HG03442 (cell line): Measurements from ENCODE around the gene ULK3.

Source experiments
- ATAC-seq: cut with Tn5 transposase; IDR thresholded peaks from one replicate; pipeline ENCODE4 v1.9.1; 2021; ENCODE audit warnings: mild to moderate bottlenecking, moderate library complexity; ENCODE audit not compliant: unreplicated experiment

Gene ULK3

DNA sequence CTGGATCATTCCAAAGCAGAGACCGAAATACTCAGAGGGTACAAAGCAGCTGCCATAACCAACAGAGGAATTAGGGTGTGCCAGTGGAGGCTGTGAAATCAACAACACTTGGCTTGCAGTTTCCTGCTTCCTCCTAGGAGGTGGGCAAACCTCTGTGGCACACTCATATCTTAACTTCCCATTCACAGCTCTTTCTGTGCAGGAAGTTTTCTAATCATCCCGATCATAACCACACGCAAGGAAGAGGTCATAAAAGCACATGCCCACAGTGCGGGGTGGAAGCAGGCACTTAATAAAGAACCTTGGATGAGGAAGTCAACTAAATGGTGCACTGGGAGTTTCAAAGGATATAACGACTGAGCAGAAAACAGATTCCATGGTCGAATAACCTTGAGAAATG lies 25.1 kb upstream of the ULK3 start:
- ATAC-seq, result no peak

- ATAC-seq, result no peak
Observed at GRCh38 chr15:74867466-74868038, 24.6 kb upstream of the ULK3 start.

- no peak for ATAC-seq
Observed at GRCh38 chr15:74866090-74866489, 23.1 kb upstream of the ULK3 start.

DNA sequence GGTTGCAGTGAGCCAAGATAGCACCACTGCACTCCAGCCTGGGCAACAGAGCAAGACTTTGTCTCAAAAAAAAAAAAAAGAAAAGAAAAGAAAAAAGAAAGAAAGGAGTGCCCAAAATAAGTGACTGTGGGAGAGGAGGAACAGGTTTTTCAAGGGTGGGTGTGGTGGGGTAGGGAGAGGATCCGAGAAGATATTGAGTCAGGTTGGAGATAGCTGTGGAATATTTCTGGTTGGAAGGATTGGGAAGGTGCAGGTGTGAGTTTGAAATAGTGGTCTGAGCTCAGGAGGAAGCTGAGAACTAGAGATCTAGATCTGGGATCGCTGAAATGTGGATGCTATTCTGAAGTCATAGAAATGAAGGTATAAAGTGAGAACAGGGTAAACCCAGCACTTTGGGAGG lies 22.4 kb upstream of the ULK3 start:
- ATAC-seq, result no peak

- no peak for ATAC-seq
Observed at GRCh38 chr15:74864296-74864695, 21.3 kb upstream of the ULK3 start.

DNA sequence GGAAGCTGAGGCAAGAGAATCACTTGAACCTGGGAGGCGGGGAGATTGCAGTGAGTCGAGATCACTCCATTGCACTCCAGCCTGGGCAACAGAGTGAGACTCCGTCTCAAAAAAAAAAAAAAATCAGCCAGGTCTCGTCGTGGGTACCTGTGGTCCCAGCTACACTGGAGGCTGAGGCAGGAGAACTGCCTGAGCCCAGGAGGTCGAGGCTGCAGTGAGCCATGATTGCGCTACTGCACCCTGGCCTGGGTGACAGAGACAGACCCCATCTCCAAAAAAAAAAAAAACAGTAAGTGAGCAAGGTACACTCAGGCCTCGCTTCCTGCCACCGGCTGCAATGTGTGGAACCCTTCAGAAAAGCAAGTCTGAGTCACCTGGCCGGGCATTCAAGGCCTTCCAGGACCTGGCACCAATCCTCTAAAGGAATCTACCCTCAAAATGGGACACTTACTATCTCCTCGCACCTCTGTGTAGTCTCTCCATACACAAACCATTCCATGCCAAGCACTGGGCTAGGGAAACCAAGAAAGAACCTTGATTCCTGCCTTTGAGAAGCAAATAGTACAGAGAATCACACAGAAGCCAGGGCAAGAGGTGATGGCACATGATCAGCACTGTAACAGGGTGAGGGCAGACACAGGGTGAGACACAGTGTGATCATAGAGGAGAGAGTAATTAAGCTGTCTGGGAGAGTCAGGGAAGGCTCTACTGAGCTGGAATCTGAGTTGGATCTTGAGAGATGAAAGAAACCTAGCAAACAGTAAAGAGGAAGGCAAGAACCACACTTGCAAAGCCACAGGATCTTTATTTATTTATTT lies 20.5 kb upstream of the ULK3 start:
- ATAC-seq, result no peak

DNA sequence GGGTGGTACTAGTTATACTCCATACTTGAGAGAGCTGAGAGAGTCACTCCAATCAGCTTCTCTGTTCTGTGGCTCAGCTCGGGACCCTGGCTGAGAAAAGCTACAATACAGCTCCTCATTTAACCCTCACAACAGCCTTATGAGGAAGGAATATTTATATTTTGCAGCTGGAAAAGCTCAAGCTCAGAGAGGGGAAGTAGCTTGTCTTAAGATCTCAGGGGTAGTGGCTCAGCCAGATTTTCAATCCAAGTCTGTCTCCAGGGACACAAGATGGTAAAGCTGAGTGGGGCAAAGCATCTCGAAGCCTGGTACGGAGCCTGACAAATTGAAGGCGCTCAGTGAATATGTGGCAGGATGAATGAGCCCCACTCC lies 15.4 kb upstream of the ULK3 start:
- ATAC-seq, result no peak

- ATAC-seq, result no peak
Observed at GRCh38 chr15:74857671-74858368, 14.9 kb upstream of the ULK3 start.

- no peak for ATAC-seq
Observed at GRCh38 chr15:74857082-74857655, 14.2 kb upstream of the ULK3 start.

- no peak for ATAC-seq
Observed at GRCh38 chr15:74856537-74856936, 13.6 kb upstream of the ULK3 start.

GRCh38 chr15:74855857-74856256 lies 12.9 kb upstream of the ULK3 start:
- ATAC-seq, result no peak

DNA sequence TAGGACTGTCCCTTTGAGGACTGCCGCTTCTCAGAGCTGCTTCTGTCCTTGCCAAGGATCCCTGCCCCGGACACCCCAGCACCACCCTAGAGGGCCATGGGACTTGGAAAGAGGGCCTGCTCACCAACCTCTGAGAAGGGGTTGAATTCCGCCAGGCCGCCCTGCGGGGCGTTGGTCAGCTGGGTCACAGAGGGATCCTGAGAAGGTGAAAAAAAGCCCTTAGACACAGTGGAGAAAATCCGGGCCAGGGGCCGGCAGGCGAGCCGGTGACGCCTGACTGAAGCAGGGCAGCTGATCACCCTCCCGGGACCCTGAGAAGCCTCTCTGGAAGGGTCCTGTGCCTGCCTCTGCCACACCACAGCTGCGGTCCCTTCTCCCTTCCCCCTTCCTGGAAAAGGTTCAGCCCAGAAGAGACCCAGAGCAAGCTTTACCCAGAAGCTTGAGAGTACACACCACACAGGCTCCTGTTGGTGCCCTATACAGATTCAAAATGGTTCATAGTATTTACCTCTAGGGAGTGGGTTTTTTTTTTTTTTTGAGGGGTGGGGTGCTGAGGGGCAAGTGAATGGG lies 11.6 kb upstream of the ULK3 start:
- ATAC-seq, result no peak

DNA sequence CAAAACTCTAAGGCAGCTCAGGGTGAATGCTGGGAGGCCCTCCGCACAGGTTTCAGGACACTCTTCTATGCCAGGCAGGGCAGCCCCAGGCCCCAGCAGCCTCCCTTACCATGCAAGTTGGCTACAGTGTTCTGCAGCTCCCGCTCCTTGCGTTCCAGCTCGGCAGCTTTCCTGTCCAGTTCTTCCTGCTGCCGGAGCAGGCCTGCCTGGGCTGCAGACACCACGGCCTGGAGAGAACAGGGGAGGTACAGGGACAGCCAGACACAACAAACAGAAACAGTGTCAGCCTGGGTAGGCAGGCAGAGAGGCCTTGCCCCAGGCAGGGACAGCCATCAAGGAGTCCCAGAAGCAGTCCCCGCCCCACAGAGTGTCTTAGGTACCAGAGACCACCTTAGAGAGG lies 9.0 kb upstream of the ULK3 start:
- ATAC-seq, result no peak

GRCh38 chr15:74850393-74850792 lies 7.4 kb upstream of the ULK3 start:
- no peak for ATAC-seq

- ATAC-seq, result no peak
Observed at GRCh38 chr15:74847432-74847831, 4.5 kb upstream of the ULK3 start.

GRCh38 chr15:74845581-74845980 lies 2.6 kb upstream of the ULK3 start:
- no peak for ATAC-seq

- no peak for ATAC-seq
Observed at GRCh38 chr15:74845208-74845568, 2.2 kb upstream of the ULK3 start.

GRCh38 chr15:74844319-74845207 lies 1.6 kb upstream of the ULK3 start:
- no peak for ATAC-seq

GRCh38 chr15:74843891-74844299 lies 939 bp upstream of the ULK3 start:
- no peak for ATAC-seq

- no peak for ATAC-seq
Observed at GRCh38 chr15:74843445-74843828, 481 bp upstream of the ULK3 start.
